HG02759 (cell line): ENCODE measurements around the gene CEP290.
"Not testable (repeated sequence)": the region's sequence is repeated elsewhere in the genome, so short reads cannot be mapped to it uniquely, and the experiment has no call there.

Source experiments
- ATAC-seq: cut with Tn5 transposase; IDR thresholded peaks from one replicate; pipeline ENCODE4 v1.9.1; 2021; ENCODE audit warnings: mild to moderate bottlenecking, moderate library complexity; ENCODE audit not compliant: unreplicated experiment

Gene CEP290

GRCh38 chr12:88052686-88053085, 89.2 kb downstream of the CEP290 start:
- ATAC-seq: peak; percentile 69

GRCh38 chr12:88044035-88044434, 97.9 kb downstream of the CEP290 start:
- no peak for ATAC-seq

GRCh38 chr12:88037770-88038169, 104.1 kb downstream of the CEP290 start:
- ATAC-seq: no peak

- ATAC-seq: no peak
These were observed 105.4 kb downstream of the CEP290 start for GRCh38 chr12:88036353-88036965.

GRCh38 chr12:88035907-88036289, 106.0 kb downstream of the CEP290 start:
- peak; percentile 18 for ATAC-seq

- peak; percentile 100 for ATAC-seq
These were observed 106.5 kb downstream of the CEP290 start for GRCh38 chr12:88035271-88035906.

GRCh38 chr12:88031161-88031560, 110.7 kb downstream of the CEP290 start:
- not testable (repeated sequence) for ATAC-seq

GRCh38 chr12:88029093-88029665, 112.7 kb downstream of the CEP290 start, which contains the start of gene C12orf50:
TSS of gene C12orf50 (minus strand) at chr12:88029401. CDS start at chr12:88026962, 2,439 bp downstream.
- no peak for ATAC-seq

- no peak for ATAC-seq
These were observed 115.7 kb downstream of the CEP290 start for GRCh38 chr12:88026196-88026595.

GRCh38 chr12:88017964-88018363, 123.9 kb downstream of the CEP290 start:
- no peak for ATAC-seq

- no peak for ATAC-seq
These were observed 126.1 kb downstream of the CEP290 start for GRCh38 chr12:88015825-88016224.

- no peak for ATAC-seq
These were observed 130.1 kb downstream of the CEP290 start for GRCh38 chr12:88011755-88012154.

- no peak for ATAC-seq
These were observed 135.5 kb downstream of the CEP290 start for GRCh38 chr12:88006351-88006750.

- ATAC-seq: no peak
These were observed 140.6 kb downstream of the CEP290 start for GRCh38 chr12:88001327-88001726.
